CD4-positive, alpha-beta memory T cell (primary cell): ENCODE measurements around the gene PSG5. TPM values are rescaled to one million over a fixed set of nuclear protein-coding genes. Genes with fewer than 3 reads are reported as not detected.
"Not testable (repeated sequence)": the region's sequence is repeated elsewhere in the genome, so short reads cannot be mapped to it uniquely, and the experiment has no call there.

ENCODE experiments used
- CTCF ChIA-PET: fragments of 350-600 bp; sonication (Branson Sonifier 250); formaldehyde crosslinking; loops from one replicate; lab custom pipeline; 2021; ENCODE audit warnings: inconsistent platforms; ENCODE audit not compliant: partially characterized antibody; lab: Charles Lee
- POLR2A ChIA-PET: fragments of 350-600 bp; sonication (Branson Sonifier 250); formaldehyde crosslinking; loops from one replicate; lab custom pipeline; 2021; ENCODE audit not compliant: partially characterized antibody; lab: Charles Lee
- DNase-seq, 5 donors: peaks; one replicate each; pipeline versions ENCODE4 v3.0.0 to v3.0.0-alpha.2; 2020 to 2022; ENCODE audit warnings: mixed read lengths in 1 of 5
- H3K27ac ChIP-seq: one replicate; pipeline ENCODE4 v1.7.0; 2013; ENCODE audit warnings: low read depth, low read length
- H3K27me3 ChIP-seq: 2 replicates; pipeline ENCODE4 v1.7.0; 2013; ENCODE audit warnings: mild to moderate bottlenecking, low read length, moderate library complexity; ENCODE audit not compliant: insufficient read depth
- H3K36me3 ChIP-seq: 2 replicates; pipeline ENCODE4 v1.7.0; 2013; ENCODE audit warnings: mild to moderate bottlenecking, low read length, moderate library complexity; ENCODE audit not compliant: insufficient read depth
- H3K4me1 ChIP-seq: 2 replicates; pipeline ENCODE4 v1.7.0; 2013; ENCODE audit warnings: mild to moderate bottlenecking, low read length, moderate library complexity; ENCODE audit not compliant: insufficient read depth
- H3K4me3 ChIP-seq, 2 donors: one replicate each; pipeline ENCODE4 v1.7.0; 2013; ENCODE audit warnings: low read length in 2 of 2, mild to moderate bottlenecking in 1 of 2
- H3K9me3 ChIP-seq, 2 donors: one replicate each; pipeline ENCODE4 v1.7.0; 2013; ENCODE audit warnings: low read length in 2 of 2, control low read depth in 1 of 2; ENCODE audit not compliant: control insufficient read depth in 1 of 2
- H3K27ac Mint-ChIP-seq, 7 donors: one replicate each; pipeline ENCODE4 v1.8.0; 2020 to 2021; ENCODE audit warnings: mixed read lengths in 7 of 7, mild to moderate bottlenecking in 6 of 7, inconsistent platforms in 3 of 7, moderate library complexity in 3 of 7
- H3K27me3 Mint-ChIP-seq, 2 donors: one replicate each; pipeline ENCODE4 v1.8.0; 2020 to 2021; ENCODE audit warnings: mixed read lengths in 2 of 2
- H3K36me3 Mint-ChIP-seq, 2 donors: one replicate each; pipeline ENCODE4 v1.8.0; 2020 to 2021; ENCODE audit warnings: mixed read lengths in 2 of 2, inconsistent platforms in 1 of 2, mild to moderate bottlenecking in 1 of 2
- H3K4me1 Mint-ChIP-seq, 4 donors: one replicate each; pipeline ENCODE4 v1.8.0; 2020 to 2021; ENCODE audit warnings: mixed read lengths in 4 of 4, mild to moderate bottlenecking in 1 of 4
- H3K4me3 Mint-ChIP-seq, 8 donors: one replicate each; pipeline ENCODE4 v1.8.0; 2020 to 2021; ENCODE audit warnings: mixed read lengths in 8 of 8, mild to moderate bottlenecking in 7 of 8, moderate library complexity in 6 of 8, inconsistent platforms in 3 of 8
- H3K9me3 Mint-ChIP-seq, 8 donors: one replicate each; pipeline ENCODE4 v1.8.0; 2020 to 2021; ENCODE audit warnings: mixed read lengths in 8 of 8, mild to moderate bottlenecking in 5 of 8, inconsistent platforms in 3 of 8, moderate library complexity in 1 of 8
- intact Hi-C: fragments of 100-400 bp; cut with micrococcal nuclease; formaldehyde crosslinking; loops from one replicate; pipeline ENCODE4 v1.15.1; 2023
- polyA plus RNA-seq, 2 donors: library from polyadenylated mRNA; unstranded; fragments of 300-500 nt; fragmentation: Illumina TruSeq; gene quantifications; one replicate each; pipeline ENCODE4 v1.2.3, GENCODE V29; 2021
- total RNA-seq, 2 experiments: library from RNA; stranded (reverse); gene quantifications; one replicate each; pipeline ENCODE4 v1.2.3, GENCODE V29; 2021

Gene PSG5
- total RNA-seq (not detected), polyA plus RNA-seq (not detected)

GRCh38 chr19:43186311-43186935 lies at the start of gene PSG5:
PSG5 (minus strand) TSS chr19:43186536; CDS start chr19:43186405, 131 bp downstream.
- H3K4me1 Mint-ChIP-seq, H3K4me3 ChIP-seq, H3K9me3 Mint-ChIP-seq, H3K27ac Mint-ChIP-seq, intact Hi-C loops, DNase-seq, H3K27me3 ChIP-seq, CTCF ChIA-PET, H3K9me3 ChIP-seq, POLR2A ChIA-PET, H3K36me3 ChIP-seq, H3K4me3 Mint-ChIP-seq, H3K4me1 ChIP-seq, H3K36me3 Mint-ChIP-seq, H3K27ac ChIP-seq: not testable (repeated sequence)
- H3K27me3 Mint-ChIP-seq: peaks cover 6 to 13% of the 10 kb centered on the region in 2 donors

- intact Hi-C loops, H3K36me3 Mint-ChIP-seq, H3K4me3 Mint-ChIP-seq, H3K4me3 ChIP-seq, H3K9me3 ChIP-seq, DNase-seq, H3K27me3 Mint-ChIP-seq, CTCF ChIA-PET, H3K27ac ChIP-seq, H3K36me3 ChIP-seq, H3K4me1 Mint-ChIP-seq, POLR2A ChIA-PET, H3K4me1 ChIP-seq, H3K27me3 ChIP-seq, H3K27ac Mint-ChIP-seq: not testable (repeated sequence)
- H3K9me3 Mint-ChIP-seq: peaks cover 5 to 48% (median 27%) of the 10 kb centered on the region in 8 donors
Observed at GRCh38 chr19:43235686-43236085, 49.4 kb upstream of the PSG5 start.

- Histone ChIP-seq H3K9me3 (peaks cover 0 to 14% of the 10 kb centered on the region in 2 donors), H3K36me3 (no peaks in the 10 kb centered on the region), H3K27me3 (no peaks in the 10 kb centered on the region), H3K27ac (no peak overlapping the region), H3K4me1 (no peaks in the 10 kb centered on the region), H3K4me3 (no peak overlapping the region)
- Mint-ChIP-seq H3K4me3 (no peak overlapping the region), H3K27me3 (peaks cover 1 to 10% of the 10 kb centered on the region in 2 donors), H3K4me1 (no peaks in the 10 kb centered on the region), H3K9me3 (peaks cover 0 to 82% (median 64%) of the 10 kb centered on the region in 8 donors), H3K27ac (no peak overlapping the region), H3K36me3 (no peaks in the 10 kb centered on the region)
- CTCF ChIA-PET: no interaction called here
- POLR2A ChIA-PET: no interaction called here
- DNase-seq: no peak
- intact Hi-C loops: no loop called here
Observed at GRCh38 chr19:43229315-43229714, 43.0 kb upstream of the PSG5 start.

- CTCF ChIA-PET, H3K27me3 ChIP-seq, H3K27ac Mint-ChIP-seq, DNase-seq, H3K4me1 Mint-ChIP-seq, H3K27me3 Mint-ChIP-seq, H3K36me3 Mint-ChIP-seq, H3K4me3 ChIP-seq, intact Hi-C loops, H3K36me3 ChIP-seq, POLR2A ChIA-PET, H3K4me3 Mint-ChIP-seq, H3K27ac ChIP-seq, H3K4me1 ChIP-seq: not testable (repeated sequence)
- peaks cover 0 to 78% (median 64%) of the 10 kb centered on the region in 8 donors for H3K9me3 Mint-ChIP-seq
- H3K9me3 ChIP-seq: peaks cover 0 to 14% of the 10 kb centered on the region in 2 donors
Observed at GRCh38 chr19:43228730-43229129, 42.4 kb upstream of the PSG5 start.

- H3K27ac ChIP-seq, DNase-seq, H3K27me3 ChIP-seq, H3K36me3 Mint-ChIP-seq, H3K4me3 Mint-ChIP-seq, H3K4me1 ChIP-seq, H3K27ac Mint-ChIP-seq, H3K36me3 ChIP-seq, POLR2A ChIA-PET, H3K27me3 Mint-ChIP-seq, H3K4me3 ChIP-seq, H3K4me1 Mint-ChIP-seq, CTCF ChIA-PET, intact Hi-C loops: not testable (repeated sequence)
- peaks cover 0 to 14% of the 10 kb centered on the region in 2 donors for H3K9me3 ChIP-seq
- peaks cover 0 to 77% (median 60%) of the 10 kb centered on the region in 8 donors for H3K9me3 Mint-ChIP-seq
Observed at GRCh38 chr19:43226986-43227385, 40.6 kb upstream of the PSG5 start.

GRCh38 chr19:43224855-43225253 lies 38.5 kb upstream of the PSG5 start:
- Mint-ChIP-seq H3K4me3 (no peak overlapping the region), H3K4me1 (no peaks in the 10 kb centered on the region), H3K27ac (no peak overlapping the region), H3K9me3 (peaks cover 0 to 65% (median 45%) of the 10 kb centered on the region in 8 donors), H3K36me3 (no peaks in the 10 kb centered on the region), H3K27me3 (peaks cover 5 to 6% of the 10 kb centered on the region in 2 donors)
- Histone ChIP-seq H3K36me3 (no peaks in the 10 kb centered on the region), H3K27me3 (no peaks in the 10 kb centered on the region), H3K4me3 (no peak overlapping the region), H3K4me1 (no peaks in the 10 kb centered on the region), H3K27ac (no peak overlapping the region), H3K9me3 (peaks cover 0 to 14% of the 10 kb centered on the region in 2 donors)
- ChIA-PET POLR2A (no interaction called here), CTCF (no interaction called here)
- intact Hi-C loops: no loop called here
- no peak for DNase-seq

GRCh38 chr19:43224201-43224854 lies 38.0 kb upstream of the PSG5 start:
- DNase-seq, H3K27ac ChIP-seq, intact Hi-C loops, H3K27me3 ChIP-seq, H3K27me3 Mint-ChIP-seq, H3K9me3 ChIP-seq, H3K4me1 Mint-ChIP-seq, POLR2A ChIA-PET, H3K4me3 ChIP-seq, H3K36me3 ChIP-seq, CTCF ChIA-PET, H3K27ac Mint-ChIP-seq, H3K4me3 Mint-ChIP-seq, H3K36me3 Mint-ChIP-seq, H3K4me1 ChIP-seq: not testable (repeated sequence)
- peaks cover 0 to 60% (median 40%) of the 10 kb centered on the region in 8 donors for H3K9me3 Mint-ChIP-seq
